ENCODE measurements around the gene MYBPC2.

DNA sequence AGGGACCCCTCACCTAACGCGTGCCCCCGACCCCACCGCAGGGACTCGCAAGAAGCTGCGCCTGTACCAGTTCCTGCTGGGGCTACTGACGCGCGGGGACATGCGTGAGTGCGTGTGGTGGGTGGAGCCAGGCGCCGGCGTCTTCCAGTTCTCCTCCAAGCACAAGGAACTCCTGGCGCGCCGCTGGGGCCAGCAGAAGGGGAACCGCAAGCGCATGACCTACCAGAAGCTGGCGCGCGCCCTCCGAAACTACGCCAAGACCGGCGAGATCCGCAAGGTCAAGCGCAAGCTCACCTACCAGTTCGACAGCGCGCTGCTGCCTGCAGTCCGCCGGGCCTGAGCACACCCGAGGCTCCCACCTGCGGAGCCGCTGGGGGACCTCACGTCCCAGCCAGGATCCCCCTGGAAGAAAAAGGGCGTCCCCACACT is 4.7 kb upstream of the MYBPC2 start:
- TF ChIP-seq POLR2A (IDR thresholded peaks at IDR 0.05): no peak
- TF ChIP-seq, protein P1, sequence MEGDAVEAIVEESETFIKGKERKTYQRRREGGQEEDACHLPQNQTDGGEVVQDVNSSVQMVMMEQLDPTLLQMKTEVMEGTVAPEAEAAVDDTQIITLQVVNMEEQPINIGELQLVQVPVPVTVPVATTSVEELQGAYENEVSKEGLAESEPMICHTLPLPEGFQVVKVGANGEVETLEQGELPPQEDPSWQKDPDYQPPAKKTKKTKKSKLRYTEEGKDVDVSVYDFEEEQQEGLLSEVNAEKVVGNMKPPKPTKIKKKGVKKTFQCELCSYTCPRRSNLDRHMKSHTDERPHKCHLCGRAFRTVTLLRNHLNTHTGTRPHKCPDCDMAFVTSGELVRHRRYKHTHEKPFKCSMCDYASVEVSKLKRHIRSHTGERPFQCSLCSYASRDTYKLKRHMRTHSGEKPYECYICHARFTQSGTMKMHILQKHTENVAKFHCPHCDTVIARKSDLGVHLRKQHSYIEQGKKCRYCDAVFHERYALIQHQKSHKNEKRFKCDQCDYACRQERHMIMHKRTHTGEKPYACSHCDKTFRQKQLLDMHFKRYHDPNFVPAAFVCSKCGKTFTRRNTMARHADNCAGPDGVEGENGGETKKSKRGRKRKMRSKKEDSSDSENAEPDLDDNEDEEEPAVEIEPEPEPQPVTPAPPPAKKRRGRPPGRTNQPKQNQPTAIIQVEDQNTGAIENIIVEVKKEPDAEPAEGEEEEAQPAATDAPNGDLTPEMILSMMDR (IDR thresholded peaks at IDR 0.05): no peak
